ENCODE results near the gene MYOM3. TPM values are rescaled to one million over a fixed set of nuclear protein-coding genes. Genes with fewer than 3 reads are reported as not detected.

MYOM3 gene
- total RNA-seq, 2 donors from 2014 or later, result 0.11 to 0.15 TPM

- H3K9ac ChIP-seq (ENCODE audit: extremely low read depth, low read length, poor library complexity, severe bottlenecking), result no peak overlapping the region
- no peak for TF ChIP-seq CTCF (conservative IDR thresholded peaks at IDR 0.05)
- no peak for DNase-seq
- no peaks in the 10 kb centered on the region for H3K9me3 ChIP-seq (ENCODE audit: control insufficient read depth, low read length)
- no peak overlapping the region for H3K4me3 ChIP-seq (ENCODE audit: low read length)
- H3K27me3 ChIP-seq (ENCODE audit: control insufficient read depth, insufficient read depth, low read length, poor library complexity, severe bottlenecking), result no peaks in the 10 kb centered on the region
- H3K36me3 ChIP-seq (ENCODE audit: control insufficient read depth, insufficient read depth, low read length), result no peaks in the 10 kb centered on the region
- 91 to 93% methylated on average over 2 to 5 of the region's 5 CpGs for WGBS, 2 experiments (ENCODE audit: insufficient coverage in 1 of 2, insufficient read length in 1 of 2)
- Mint-ChIP-seq H3K27me3 (ENCODE audit: insufficient read depth) (peaks cover 3% of the 10 kb centered on the region), H3K27ac (no peak overlapping the region), H3K4me1 (peaks cover 9% of the 10 kb centered on the region), H3K9me3 (no peaks in the 10 kb centered on the region), H3K36me3 (ENCODE audit: low read depth) (no peaks in the 10 kb centered on the region), H3K4me3 (no peak overlapping the region)
- H3K4me1 ChIP-seq (ENCODE audit: control insufficient read depth, insufficient read depth, low read length), result no peaks in the 10 kb centered on the region
- no peak overlapping the region for H3K27ac ChIP-seq (ENCODE audit: low read depth, low read length)
These were observed 37.7 kb downstream of the MYOM3 start for GRCh38 chr1:24074196-24074595.

GRCh38 chr1:24071941-24072340 is 40.0 kb downstream of the MYOM3 start:
- no peak overlapping the region for H3K4me3 Mint-ChIP-seq
- H3K27me3 Mint-ChIP-seq (ENCODE audit: insufficient read depth), result peaks cover 3% of the 10 kb centered on the region
- Histone ChIP-seq H3K9ac (ENCODE audit: extremely low read depth, low read length, poor library complexity, severe bottlenecking) (no peak overlapping the region), H3K4me3 (ENCODE audit: low read length) (no peak overlapping the region), H3K36me3 (ENCODE audit: control insufficient read depth, insufficient read depth, low read length) (no peaks in the 10 kb centered on the region), H3K4me1 (ENCODE audit: control insufficient read depth, insufficient read depth, low read length) (no peaks in the 10 kb centered on the region), H3K27ac (ENCODE audit: low read depth, low read length) (no peak overlapping the region), H3K9me3 (ENCODE audit: control insufficient read depth, low read length) (no peaks in the 10 kb centered on the region), H3K27me3 (ENCODE audit: control insufficient read depth, insufficient read depth, low read length, poor library complexity, severe bottlenecking) (no peaks in the 10 kb centered on the region)
- no peak overlapping the region for H3K27ac Mint-ChIP-seq
- no peaks in the 10 kb centered on the region for H3K9me3 Mint-ChIP-seq
- H3K4me1 Mint-ChIP-seq, result peaks cover 9% of the 10 kb centered on the region
- 88 to 94% methylated on average over 4 to 7 of the region's 7 CpGs for WGBS, 2 experiments (ENCODE audit: insufficient coverage in 1 of 2, insufficient read length in 1 of 2)
- no peak for DNase-seq
- no peaks in the 10 kb centered on the region for H3K36me3 Mint-ChIP-seq (ENCODE audit: low read depth)
- TF ChIP-seq CTCF (conservative IDR thresholded peaks at IDR 0.05), result no peak

- H3K27me3 ChIP-seq (ENCODE audit: control insufficient read depth, insufficient read depth, low read length, poor library complexity, severe bottlenecking), result no peaks in the 10 kb centered on the region
- no peaks in the 10 kb centered on the region for H3K4me1 ChIP-seq (ENCODE audit: control insufficient read depth, insufficient read depth, low read length)
- Mint-ChIP-seq H3K27me3 (ENCODE audit: insufficient read depth) (peaks cover 6% of the 10 kb centered on the region), H3K9me3 (no peaks in the 10 kb centered on the region), H3K36me3 (ENCODE audit: low read depth) (no peaks in the 10 kb centered on the region), H3K4me1 (peaks cover 9% of the 10 kb centered on the region), H3K4me3 (peak overlapping the region; percentile 31), H3K27ac (no peak overlapping the region)
- no peak overlapping the region for H3K4me3 ChIP-seq (ENCODE audit: low read length)
- H3K27ac ChIP-seq (ENCODE audit: low read depth, low read length), result no peak overlapping the region
- WGBS, 2 experiments (ENCODE audit: insufficient coverage in 1 of 2, insufficient read length in 1 of 2), result 32 to 35% methylated on average over 12 to 15 of the region's 15 CpGs
- H3K9me3 ChIP-seq (ENCODE audit: control insufficient read depth, low read length), result no peaks in the 10 kb centered on the region
- peak; percentile 91 for TF ChIP-seq CTCF (conservative IDR thresholded peaks at IDR 0.05)
- H3K9ac ChIP-seq (ENCODE audit: extremely low read depth, low read length, poor library complexity, severe bottlenecking), result no peak overlapping the region
- H3K36me3 ChIP-seq (ENCODE audit: control insufficient read depth, insufficient read depth, low read length), result no peaks in the 10 kb centered on the region
- DNase-seq, result peak; percentile 96
These were observed 41.0 kb downstream of the MYOM3 start for GRCh38 chr1:24070821-24071393.

All from endodermal cell (in vitro differentiated cells).